GM18858 (cell line): ENCODE results near the gene CROCC.
"Not testable (repeated sequence)": the region's sequence is repeated elsewhere in the genome, so short reads cannot be mapped to it uniquely, and the experiment has no call there.

Experiments used
- ATAC-seq: cut with Tn5 transposase; IDR thresholded peaks from one replicate; pipeline ENCODE4 v1.9.1; 2021; ENCODE audit not compliant: unreplicated experiment

The CROCC gene

DNA sequence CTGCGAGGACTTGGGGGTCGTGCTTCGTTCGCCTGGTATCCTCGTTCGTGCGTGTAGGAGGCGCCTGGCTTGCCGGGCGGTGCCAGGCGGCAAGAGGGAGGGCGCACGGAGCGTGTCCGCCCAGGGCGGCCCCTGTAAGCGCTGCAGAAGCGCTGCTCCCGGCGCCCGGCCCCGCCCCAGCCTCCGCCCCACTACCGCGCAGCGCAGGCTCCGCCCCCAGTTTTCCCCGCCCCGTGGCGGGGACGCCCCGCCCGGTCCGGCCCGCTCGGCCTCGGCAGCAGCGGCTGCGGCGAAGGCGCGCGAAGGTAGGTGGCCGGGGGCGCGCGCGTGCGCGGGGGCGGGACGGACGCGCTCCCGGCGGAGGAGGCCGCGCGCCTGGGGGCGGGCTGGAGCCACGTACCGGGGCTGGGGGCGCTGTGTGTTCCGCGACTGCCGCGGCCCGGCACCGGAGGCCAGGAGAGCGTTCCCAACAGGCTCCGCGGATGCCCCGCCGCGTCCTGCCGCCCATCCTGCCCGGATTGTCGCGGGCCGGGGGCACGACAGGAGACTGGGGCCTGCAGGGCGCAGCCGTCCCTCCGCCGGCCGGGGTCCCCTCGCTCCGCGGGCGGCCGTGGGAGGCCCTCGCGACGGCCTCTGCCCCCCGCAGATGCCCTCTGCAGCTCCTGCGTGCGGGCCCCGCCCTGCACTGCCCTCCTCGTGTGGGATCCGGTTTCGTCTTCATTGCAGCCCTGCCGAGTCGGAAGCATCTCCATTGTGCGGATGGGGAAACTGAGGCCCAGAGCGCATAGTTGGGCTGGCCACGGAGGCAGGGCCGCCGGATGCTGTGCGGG is 7.7 kb upstream of the CROCC start:
- ATAC-seq, result peak; percentile 48

DNA sequence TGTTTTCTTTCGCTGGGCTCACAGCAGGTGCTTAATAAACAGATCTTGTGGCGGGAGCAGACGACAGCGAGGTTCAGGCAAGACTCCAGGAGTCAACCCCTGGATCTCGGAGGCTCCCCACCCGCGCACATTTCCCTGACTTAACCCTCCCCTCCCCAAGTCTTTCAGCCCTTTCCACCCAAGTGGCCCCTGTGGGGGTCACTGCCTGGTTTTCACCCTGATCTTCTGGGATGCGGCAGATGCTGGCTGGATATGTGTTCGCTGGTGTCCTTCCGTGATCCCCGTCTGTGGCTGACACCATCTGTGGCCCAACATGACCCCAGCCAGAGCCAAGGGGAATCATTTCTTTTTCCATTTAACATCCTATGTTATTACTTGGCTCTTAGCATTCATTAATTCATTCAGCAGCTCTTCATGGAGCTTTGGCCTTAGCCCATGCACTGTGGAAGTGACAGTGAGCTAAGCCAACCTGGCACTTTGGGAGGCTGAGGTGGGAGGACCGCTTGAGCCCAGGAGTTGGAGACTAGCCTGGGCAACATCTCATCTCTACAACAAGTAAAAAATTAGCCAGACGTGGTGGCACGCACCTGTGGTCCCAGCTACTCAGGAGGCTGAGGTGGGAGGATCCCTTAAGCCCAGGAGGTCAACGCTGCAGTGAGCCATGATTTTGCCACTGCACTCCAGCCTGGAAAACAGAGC is 6.7 kb upstream of the CROCC start:
- ATAC-seq, result not testable (repeated sequence)

DNA sequence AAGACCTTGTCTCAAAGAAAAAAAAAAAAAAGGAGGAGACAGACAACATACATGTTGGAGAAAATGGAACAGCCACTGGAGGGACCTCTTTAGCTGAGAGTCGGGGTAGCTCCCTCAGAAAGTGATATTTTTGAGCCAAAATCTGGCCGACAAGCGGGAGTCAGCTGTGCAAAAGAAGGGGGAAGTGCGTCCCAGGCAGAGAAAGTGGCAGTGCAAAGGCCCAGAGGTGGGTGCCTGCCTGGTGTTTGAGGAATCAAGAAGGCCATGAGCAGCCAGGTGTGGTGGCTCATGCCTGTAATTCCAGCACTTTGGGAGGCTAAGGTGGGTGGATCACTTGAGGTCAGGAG is 6.1 kb upstream of the CROCC start:
- ATAC-seq, result no peak

DNA sequence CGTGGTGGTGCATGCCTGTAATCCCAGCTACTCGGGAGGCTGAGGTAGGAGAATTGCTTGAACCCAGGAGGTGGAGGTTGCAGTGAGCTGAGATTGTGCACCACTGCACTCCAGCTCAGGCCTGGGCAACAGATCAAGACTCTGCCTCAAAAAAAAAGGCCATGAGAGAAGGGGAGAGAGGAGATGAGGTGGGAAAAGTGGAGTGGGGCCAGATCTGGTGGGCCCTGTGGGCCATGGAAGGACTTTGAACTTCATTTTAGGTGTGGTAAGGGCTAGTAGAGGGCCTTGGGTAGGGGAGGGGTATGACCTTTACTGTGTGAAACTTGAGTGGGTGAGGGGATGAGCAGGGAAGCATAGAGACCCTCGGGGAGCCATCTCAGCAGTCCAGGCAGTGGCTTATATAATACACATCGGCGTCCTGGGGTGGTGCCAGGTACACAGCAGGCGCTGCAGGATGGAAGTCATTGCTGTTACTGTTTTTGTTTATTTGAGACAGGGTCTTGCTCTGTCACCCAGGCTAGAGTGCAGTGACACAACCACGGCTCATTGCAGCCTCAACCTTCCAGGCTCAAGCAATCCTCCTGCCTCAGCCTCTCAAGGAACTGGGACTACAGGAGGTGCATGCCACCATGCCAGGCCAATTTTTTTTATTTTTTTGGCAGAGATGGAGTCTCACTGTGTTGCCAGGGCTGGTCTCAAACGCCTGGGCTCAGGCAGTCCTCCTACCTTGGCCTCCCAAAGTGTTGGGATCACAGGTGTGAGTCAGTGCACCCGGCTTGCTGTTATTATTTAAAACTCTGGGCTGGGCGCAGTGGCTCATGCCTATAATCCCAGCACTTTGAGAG is 5.5 kb upstream of the CROCC start:
- not testable (repeated sequence) for ATAC-seq

- no peak for ATAC-seq
Measured at GRCh38 chr1:16918371-16918770, 3.4 kb upstream of the CROCC start.

DNA sequence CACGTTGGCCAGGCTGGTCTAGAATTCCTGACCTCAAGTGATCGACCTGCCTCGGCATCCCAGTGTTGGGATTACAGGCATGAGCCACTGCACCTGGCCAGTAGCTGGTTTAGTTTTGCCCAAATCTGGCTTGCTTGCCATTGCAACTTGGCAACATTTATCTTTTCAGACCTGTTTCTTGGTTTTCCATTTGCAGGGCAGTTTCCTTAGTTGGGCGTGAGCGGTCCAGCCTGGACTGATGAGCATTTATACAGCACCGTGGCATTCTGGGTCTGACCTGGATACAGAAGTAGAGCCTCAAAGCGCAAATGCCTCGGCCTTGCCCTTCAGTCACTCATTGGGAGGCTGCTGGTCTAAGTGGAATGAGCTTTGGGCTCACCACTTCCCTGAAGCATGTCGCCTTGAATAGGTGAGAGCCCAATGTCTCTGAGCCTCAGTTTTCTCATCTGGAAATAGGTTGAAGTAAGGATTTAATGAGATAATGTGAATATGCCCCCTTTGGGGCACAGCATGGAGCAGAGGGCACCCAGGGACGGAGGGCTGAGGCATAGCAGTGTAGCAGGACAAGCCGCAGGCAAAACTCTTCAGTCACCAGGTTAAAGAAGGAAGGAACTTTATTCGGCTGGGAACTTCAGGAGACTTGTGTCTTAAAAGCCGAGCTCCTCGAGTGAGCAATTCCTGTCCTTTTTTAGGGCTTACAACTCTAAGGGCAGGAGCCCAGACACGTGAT is 2.6 kb upstream of the CROCC start:
- not testable (repeated sequence) for ATAC-seq

DNA sequence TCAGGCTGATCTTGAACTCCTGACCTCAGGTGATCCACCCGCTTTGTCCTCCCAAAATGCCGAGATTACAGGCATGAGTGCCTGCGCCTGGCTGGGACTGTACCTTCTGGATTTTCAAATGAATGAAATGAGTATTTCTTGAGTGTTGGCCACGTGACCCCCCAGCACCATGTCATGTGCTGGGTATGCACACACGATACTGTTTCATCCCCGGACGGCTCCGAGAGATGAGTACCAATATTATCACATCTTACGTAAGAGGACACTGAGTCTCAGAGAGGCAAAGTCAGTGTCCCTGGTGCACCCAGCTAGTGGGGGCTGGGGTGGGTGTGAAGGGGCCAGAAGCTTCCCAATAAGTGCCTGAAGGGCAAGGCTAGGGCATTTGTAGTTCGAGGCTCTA is 780 bp upstream of the CROCC start:
- ATAC-seq, result no peak

DNA sequence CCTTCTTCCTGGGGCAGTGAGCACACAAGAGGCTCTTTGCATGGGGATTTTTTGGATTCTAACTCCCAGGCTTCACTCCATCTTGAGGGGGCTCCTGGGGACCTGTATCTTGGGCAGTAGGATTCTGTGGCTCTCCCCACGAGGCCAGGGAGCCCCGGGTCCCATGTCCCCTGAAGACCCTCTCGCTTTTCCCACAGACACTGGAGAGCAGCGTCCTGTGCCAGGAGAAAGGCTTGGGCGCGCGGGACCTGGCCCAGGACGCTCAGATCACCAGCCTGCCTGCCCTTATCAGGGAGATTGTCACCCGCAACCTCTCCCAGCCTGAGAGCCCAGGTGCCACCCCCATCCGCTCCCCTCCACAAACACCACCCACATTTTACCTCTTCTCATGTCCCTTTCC is 735 bp downstream of the CROCC start:
- ATAC-seq, result no peak

- no peak for ATAC-seq
Measured at GRCh38 chr1:16922885-16923431, 1.2 kb downstream of the CROCC start.

DNA sequence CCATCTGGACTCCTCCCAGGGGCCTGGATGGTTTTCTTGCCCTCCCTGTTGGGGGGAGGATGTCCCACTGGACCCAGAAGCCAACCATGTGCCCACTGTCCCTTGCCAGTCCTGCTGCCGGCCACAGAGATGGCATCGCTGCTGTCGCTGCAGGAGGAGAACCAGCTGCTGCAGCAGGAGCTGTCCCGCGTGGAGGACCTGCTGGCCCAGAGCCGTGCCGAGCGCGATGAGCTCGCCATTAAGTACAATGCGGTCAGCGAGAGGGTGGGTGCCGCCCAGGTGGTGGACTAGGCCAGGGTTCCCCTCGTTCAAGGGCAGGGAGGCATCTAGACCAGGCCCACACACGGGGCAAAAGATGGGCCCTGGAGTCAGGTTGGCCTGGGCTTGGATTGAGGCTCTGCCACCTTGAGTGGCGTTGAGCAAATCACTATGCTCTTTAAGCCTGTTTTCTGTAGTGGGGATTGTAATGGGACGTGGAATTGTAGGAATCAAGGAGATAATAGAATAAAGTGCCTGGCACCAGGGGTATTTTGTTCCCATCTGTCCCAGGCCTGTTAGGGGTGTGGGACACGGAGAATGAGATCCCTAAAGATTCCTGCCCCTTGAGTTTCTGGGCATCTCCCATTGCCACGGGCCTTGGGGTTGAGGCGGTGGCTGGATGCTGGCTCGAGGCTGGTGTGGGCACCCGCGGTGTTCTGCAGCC is 2.6 kb downstream of the CROCC start:
- no peak for ATAC-seq

GRCh38 chr1:16924919-16925477 is 3.3 kb downstream of the CROCC start:
- no peak for ATAC-seq

- no peak for ATAC-seq
Measured at GRCh38 chr1:16925635-16926490, 4.1 kb downstream of the CROCC start.

DNA sequence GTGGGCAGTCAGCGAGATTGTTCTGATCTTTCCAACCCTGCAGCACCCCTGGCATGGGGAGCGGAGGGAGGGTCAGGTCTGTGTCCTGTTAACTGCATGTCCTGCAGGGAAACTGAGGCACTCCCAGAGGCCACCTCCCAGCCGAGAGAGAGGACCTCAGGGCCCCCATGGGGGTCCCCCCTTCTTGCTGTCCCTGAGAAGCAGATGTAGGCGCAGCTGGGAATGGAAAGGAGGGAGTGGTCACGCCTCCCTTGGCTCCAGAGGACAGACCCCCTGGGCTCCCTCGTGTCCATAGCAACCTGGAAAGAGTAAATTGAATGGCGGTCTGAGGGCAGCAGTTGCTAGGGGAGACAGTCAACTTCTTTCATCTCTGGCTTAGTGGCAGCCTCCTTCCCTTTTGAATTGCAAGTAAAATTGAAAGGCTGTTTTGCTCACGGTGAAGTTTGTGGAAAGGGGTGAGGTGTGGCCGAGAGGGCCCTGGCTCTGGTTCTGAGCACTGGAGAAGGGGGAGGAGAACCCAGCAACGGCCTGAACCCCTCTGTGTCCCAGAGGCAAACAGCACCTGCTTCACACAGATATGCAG is 4.9 kb downstream of the CROCC start:
- no peak for ATAC-seq

GRCh38 chr1:16927256-16927655 is 5.5 kb downstream of the CROCC start:
- ATAC-seq, result no peak

DNA sequence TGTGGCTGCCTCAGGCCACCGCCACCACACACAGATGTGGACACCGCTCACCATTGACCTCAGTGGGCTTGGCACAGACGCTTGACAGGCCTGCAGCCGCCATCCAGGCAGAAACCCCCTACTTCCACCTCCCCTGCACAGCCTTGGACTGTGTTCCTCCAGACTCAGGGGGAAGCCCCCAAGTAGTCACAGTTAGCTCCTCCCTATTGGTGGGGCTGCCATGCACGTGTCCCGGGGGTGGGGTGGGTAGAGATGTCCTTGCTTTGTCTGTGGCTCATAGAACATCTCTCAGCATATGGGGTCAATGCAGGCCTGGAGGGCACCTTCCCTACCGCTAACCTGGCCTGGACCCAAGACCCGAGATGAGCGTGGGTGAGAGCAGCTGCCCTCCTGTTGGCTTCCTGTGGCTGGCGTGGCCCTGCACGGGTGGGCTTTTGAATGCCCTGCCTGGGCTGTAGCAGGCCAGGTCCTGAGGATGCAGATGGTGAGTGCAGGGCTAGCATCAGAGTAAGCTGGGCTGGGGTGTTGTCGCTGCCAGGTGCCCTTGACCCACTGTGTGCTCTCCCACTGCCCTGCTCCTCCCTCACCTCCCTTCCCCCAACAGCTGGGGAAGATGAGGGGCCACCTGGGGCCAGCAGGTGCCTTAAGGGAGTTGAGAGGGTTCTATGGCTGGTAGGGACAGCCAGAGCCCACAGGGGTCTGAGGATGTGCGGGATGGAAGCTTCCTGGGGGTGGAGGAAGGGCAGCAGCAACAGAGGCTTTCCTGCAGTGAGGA is 6.2 kb downstream of the CROCC start:
- no peak for ATAC-seq

DNA sequence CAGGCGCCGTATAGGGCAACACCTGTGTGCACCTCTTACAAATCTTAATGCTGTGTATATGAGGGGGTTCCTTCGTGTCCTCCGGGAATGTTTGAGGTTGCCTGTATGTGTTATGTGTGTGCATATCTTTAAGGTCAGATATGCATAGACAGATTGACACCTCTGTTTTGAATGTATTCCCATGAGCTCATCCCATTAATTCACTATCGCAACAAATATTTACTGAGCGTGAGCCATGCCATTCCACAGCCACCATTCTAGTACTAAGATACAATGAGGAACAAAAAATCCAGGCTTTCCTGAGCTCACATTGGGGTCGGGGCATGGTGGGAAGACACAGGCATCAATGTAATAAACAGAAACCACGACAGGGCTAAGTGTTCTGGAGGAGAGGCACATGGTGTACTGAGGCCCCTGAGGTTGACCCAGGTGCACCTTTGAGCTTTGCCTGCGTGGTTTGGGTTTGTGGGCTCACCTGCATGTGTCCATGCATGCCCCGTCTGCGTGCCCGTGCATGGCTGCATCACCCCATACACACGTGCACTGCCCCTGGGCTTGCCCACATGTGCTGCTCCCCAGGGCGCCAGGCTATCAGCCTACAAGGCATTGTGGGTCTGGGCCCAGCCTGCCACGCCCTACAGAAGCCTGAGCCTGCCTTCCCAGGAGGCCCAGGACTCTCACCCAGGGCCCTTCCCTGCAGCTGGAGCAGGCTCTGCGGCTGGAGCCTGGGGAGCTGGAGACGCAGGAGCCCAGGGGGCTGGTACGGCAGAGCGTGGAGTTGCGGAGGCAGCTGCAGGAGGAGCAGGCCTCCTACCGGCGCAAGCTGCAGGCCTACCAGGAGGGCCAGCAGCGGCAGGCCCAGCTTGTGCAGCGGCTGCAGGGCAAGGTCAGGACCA is 7.7 kb downstream of the CROCC start:
- not testable (repeated sequence) for ATAC-seq
